K562 (cell line): Measurements from ENCODE around the gene DAZAP1. TPM values are rescaled to one million over a fixed set of nuclear protein-coding genes. Genes with fewer than 3 reads are reported as not detected.

Source experiments
- ATAC-seq: fragments of 200-7000 bp; cut with Tn5 transposase; 3 replicates; pipeline ENCODE4 v1.9.1; 2020; ENCODE audit warnings: moderate library complexity
- BruUV-seq: library from RNA; stranded (reverse); fragments of 400-500 nt; replicated peaks from 2 replicates; lab custom pipeline; 2021; lab: Mats Ljungman, UMichigan
- CTCF ChIA-PET: fragments of 300-600 bp; formaldehyde crosslinking; extraction: SDS; loops from one replicate; lab custom pipeline; 2021; ENCODE audit warnings: low intra/inter-chr PET ratio; lab: Yijun Ruan, JAX
- POLR2A ChIA-PET: fragments of 300-600, 350-650 bp; sonication (Branson Sonifier 250); formaldehyde crosslinking; extraction: SDS; loops from one replicate; lab custom pipeline; 2021; ENCODE audit warnings: antibody characterized with exemption, inconsistent platforms; lab: Yijun Ruan, JAX
- DNase-seq, 4 experiments: peaks; one replicate each; pipeline versions ENCODE4 v3.0.0 to v3.0.0-alpha.2; 2011 to 2018; ENCODE audit warnings: low spot score in 3 of 4, mixed read lengths in 3 of 4; ENCODE audit errors: extremely low read depth in 1 of 4
- FAIRE-seq: peaks from 2 replicates; lab custom pipeline; 2011; peaks lifted over from hg19 to GRCh38; lab: Jason Lieb, UNC
- H2AFZ ChIP-seq: 2 replicates; pipeline ENCODE4 v1.6.0; 2011; ENCODE audit warnings: low read depth, low read length, control low read depth, inconsistent platforms
- H3K27ac ChIP-seq: fragments of 200-600 bp; 3 replicates; pipeline ENCODE4 v1.8.0; 2011; ENCODE audit warnings: low read depth, mild to moderate bottlenecking, control low read depth, inconsistent platforms, low read length, moderate library complexity, mixed read lengths; ENCODE audit errors: extremely low read depth
- H3K27me3 ChIP-seq, 2 experiments: fragments of 300-600 bp in 1 of 2; 2 replicates in 1 of 2; 3 replicates in 1 of 2; pipeline versions ENCODE4 v1.6.0 to v1.8.0; 2011; ENCODE audit warnings: inconsistent platforms in 2 of 2, low read length in 2 of 2, mild to moderate bottlenecking in 1 of 2, mixed read lengths in 1 of 2, moderate library complexity in 1 of 2; ENCODE audit not compliant: control insufficient read depth in 2 of 2, insufficient read depth in 2 of 2
- H3K36me3 ChIP-seq: fragments of 300-600 bp; 3 replicates; pipeline ENCODE4 v1.8.0; 2011; ENCODE audit warnings: mild to moderate bottlenecking, low read length, inconsistent platforms; ENCODE audit not compliant: control insufficient read depth, insufficient read depth
- H3K4me1 ChIP-seq, 2 experiments: fragments of 200-600 bp in 1 of 2; replicated peaks in 1 of 2; 2 replicates in 1 of 2; 3 replicates in 1 of 2; pipeline versions ENCODE4 v1.5.1 to v1.8.0; 2011; ENCODE audit warnings: inconsistent platforms in 2 of 2, low read length in 2 of 2, mild to moderate bottlenecking in 1 of 2, mixed read lengths in 1 of 2, moderate library complexity in 1 of 2; ENCODE audit not compliant: control insufficient read depth in 2 of 2, insufficient read depth in 2 of 2
- H3K4me2 ChIP-seq: 2 replicates; pipeline ENCODE4 v1.6.1; 2011; ENCODE audit warnings: low read length, control low read depth, inconsistent platforms, mixed read lengths; ENCODE audit not compliant: insufficient read depth
- H3K4me3 ChIP-seq: fragments of 200-600 bp; sonication (generic), shearing (Covaris generic); 2 replicates; pipeline ENCODE4 v1.5.1; 2016; ENCODE audit warnings: control low read depth, inconsistent platforms
- H3K79me2 ChIP-seq: fragments of 200-600 bp; 3 replicates; pipeline ENCODE4 v1.8.0; 2011; ENCODE audit warnings: low read length, inconsistent platforms; ENCODE audit not compliant: control insufficient read depth, insufficient read depth
- H3K9ac ChIP-seq, 2 experiments: 2 replicates each; pipeline versions ENCODE4 v1.6.0 to v1.6.1; 2011; ENCODE audit warnings: low read depth in 2 of 2, low read length in 2 of 2, control low read depth in 1 of 2, inconsistent platforms in 1 of 2, mild to moderate bottlenecking in 1 of 2, mixed read lengths in 1 of 2; ENCODE audit not compliant: insufficient read depth in 1 of 2
- H3K9me1 ChIP-seq: one replicate; pipeline ENCODE4 v1.6.0; 2011; ENCODE audit warnings: inconsistent platforms, mild to moderate bottlenecking, low read length, moderate library complexity; ENCODE audit not compliant: control insufficient read depth, insufficient read depth
- H3K9me3 ChIP-seq: replicated peaks from 2 replicates; pipeline ENCODE4 v1.5.1; 2011; ENCODE audit warnings: low read depth, low read length, inconsistent platforms; ENCODE audit not compliant: control insufficient read depth, insufficient read depth
- H4K20me1 ChIP-seq: replicated peaks from 2 replicates; pipeline ENCODE4 v1.6.1; 2011; ENCODE audit warnings: low read length, inconsistent platforms, mixed read lengths; ENCODE audit not compliant: control insufficient read depth, insufficient read depth
- ARID2 ChIP-seq: fragments of 450-650 bp; IDR thresholded peaks from 2 replicates; pipeline ENCODE4 v1.6.1; 2017; ENCODE audit warnings: antibody characterized with exemption, mild to moderate bottlenecking
- HNRNPLL ChIP-seq: fragments of 200-400 bp; formaldehyde crosslinking; IDR thresholded peaks from 2 replicates; pipeline ENCODE4 v1.6.1; 2017; ENCODE audit warnings: low read length, low read depth, mild to moderate bottlenecking; ENCODE audit not compliant: poor library complexity, severe bottlenecking
- IRF2 ChIP-seq: sonication (generic); formaldehyde crosslinking; IDR thresholded peaks from 2 replicates; pipeline ENCODE4 v1.8.1; 2022; ENCODE audit warnings: mild to moderate bottlenecking, missing genetic modification reagents
- KDM1A ChIP-seq, 2 experiments: fragments of 450-650 bp; IDR thresholded peaks; 2 replicates each; pipeline ENCODE4 v1.6.1; 2016; ENCODE audit warnings: mild to moderate bottlenecking in 2 of 2
- MAX ChIP-seq: sonication (generic); formaldehyde crosslinking; IDR thresholded peaks from 2 replicates; pipeline ENCODE4 v1.9.0; 2022; ENCODE audit warnings: mild to moderate bottlenecking, missing genetic modification reagents
- MBD2 ChIP-seq: sonication (generic); IDR thresholded peaks from 2 replicates; pipeline ENCODE4 v1.6.1; 2016; ENCODE audit warnings: low read depth, borderline replicate concordance
- MCM2 ChIP-seq: fragments of 450-650 bp; IDR thresholded peaks from 2 replicates; pipeline ENCODE4 v1.6.1; 2017; ENCODE audit warnings: low read depth, mild to moderate bottlenecking
- MYNN ChIP-seq, 2 experiments: sonication (generic); formaldehyde crosslinking in 1 of 2; IDR thresholded peaks; 2 replicates each; pipeline versions ENCODE4 v1.5.0 to v1.6.1; 2016 to 2020; ENCODE audit warnings: antibody characterized with exemption in 1 of 2, missing genetic modification reagents in 1 of 2
- POLR2B ChIP-seq: fragments of 450-650 bp; IDR thresholded peaks from 2 replicates; pipeline ENCODE4 v1.6.1; 2018; ENCODE audit warnings: low read depth; ENCODE audit not compliant: partially characterized antibody
- SMARCA5 ChIP-seq: fragments of 450-650 bp; IDR thresholded peaks from 2 replicates; pipeline ENCODE4 v1.6.1; 2016
- SUPT5H ChIP-seq: fragments of 450-650 bp; IDR thresholded peaks from 2 replicates; pipeline ENCODE4 v1.6.1; 2016
- THRAP3 ChIP-seq: fragments of 450-650 bp; IDR thresholded peaks from 2 replicates; pipeline ENCODE4 v1.6.1; 2016; ENCODE audit warnings: mild to moderate bottlenecking, inconsistent platforms, borderline replicate concordance
- ZBTB33 ChIP-seq: sonication (generic); formaldehyde crosslinking; IDR thresholded peaks from 2 replicates; pipeline ENCODE4 v1.8.1; 2023; ENCODE audit warnings: mild to moderate bottlenecking, missing genetic modification reagents
- ZBTB43 ChIP-seq: sonication (generic); formaldehyde crosslinking; IDR thresholded peaks from 2 replicates; pipeline ENCODE4 v1.8.0; 2023; ENCODE audit warnings: mild to moderate bottlenecking, missing genetic modification reagents
- ZC3H4 ChIP-seq: sonication (generic); formaldehyde crosslinking; IDR thresholded peaks from 2 replicates; pipeline ENCODE4 v1.9.0; 2021; ENCODE audit warnings: missing genetic modification reagents, borderline replicate concordance
- ZNF23 ChIP-seq: fragments of 250-450 bp; sonication (Bioruptor Pico); IDR thresholded peaks from 2 replicates; pipeline ENCODE4 v1.4.0; 2020; ENCODE audit warnings: mild to moderate bottlenecking
- ZNF316 ChIP-seq: fragments of 450-650 bp; IDR thresholded peaks from 2 replicates; pipeline ENCODE4 v1.6.1; 2016
- ZSCAN29 ChIP-seq: fragments of 450-650 bp; IDR thresholded peaks from 2 replicates; pipeline ENCODE4 v1.6.1; 2017
- WGBS: fragments of 100-300 bp; shearing (Covaris generic); methylation state at CpG from one replicate; pipeline ENCODE4 v1.1.6; 2016; ENCODE audit warnings: low coverage, mixed read lengths; ENCODE audit not compliant: insufficient coverage; ENCODE audit errors: missing lambda C conversion rate; 5-methylcytosine and 5-hydroxymethylcytosine counted together
- in situ Hi-C: fragments of 300-500 bp; cut with MboI; formaldehyde crosslinking; loops from 4 replicates; pipeline ENCODE4 v1.15.0; 2018; ENCODE audit warnings: inconsistent platforms, mixed read lengths
- intact Hi-C: fragments of 100-400 bp; cut with micrococcal nuclease; formaldehyde crosslinking; loops from 2 replicates; pipeline ENCODE4 v1.14.2; 2022
- polyA plus RNA-seq, 8 experiments: library from polyadenylated mRNA; depleted of rRNA in 4 of 8; stranded (reverse) in 5 of 8; unstranded in 3 of 8; fragments of >200 nt; fragmentation: Nextera tagmentation in 2 of 8; fragmentation: Illumina TruSeq in 1 of 8; extraction: Ambion mirVana in 2 of 8; extraction: Trizol in 1 of 8; gene quantifications; 2 replicates each; pipeline versions ENCODE4 v1.2.1 to v1.2.3, GENCODE V29; 2011 to 2014; ENCODE audit warnings: inconsistent platforms in 1 of 8, missing spikeins in 1 of 8
- total RNA-seq, 7 experiments: library from RNA; depleted of rRNA in 6 of 7; stranded (reverse); fragments of >200 nt in 6 of 7; fragmentation: Illumina TruSeq in 2 of 7; extraction: Trizol in 2 of 7; gene quantifications; 2 replicates each; pipeline versions ENCODE4 v1.2.1 to v1.2.3, GENCODE V29; 2011 to 2021; ENCODE audit warnings: low replicate concordance in 1 of 7

Gene DAZAP1
- total and polyA plus RNA-seq, 9 of the 15 experiments (the other 6 are each of a cell fraction or from before 2014, with no cell fraction given) = 10.8 to 289 (median 142) TPM

GRCh38 chr19:1389033-1389940, 18.1 kb upstream of the DAZAP1 start:
- intact Hi-C loops = no loop called here
- 95% methylated on average over 27 of the region's 39 CpGs for WGBS

More at GRCh38 chr19:1389033-1389940, 18.1 kb upstream of the DAZAP1 start:
- in situ Hi-C loops = no loop called here
- no TSS peak for BruUV-seq
- Histone ChIP-seq H3K79me2 (peaks cover 39% of the 10 kb centered on the region), H3K4me3 (no peak overlapping the region), H3K27ac (no peak overlapping the region), H3K9me3 (no peaks in the 10 kb centered on the region), H3K4me2 (no peak overlapping the region; the same call in 1 of the 2 replicates), H3K9me1 (no peaks in the 10 kb centered on the region), H4K20me1 (peaks cover 12% of the 10 kb centered on the region), H2AFZ (no peak overlapping the region), H3K36me3 (peaks cover 82% of the 10 kb centered on the region; the same call in 2 of the 3 replicates), H3K4me1 (peaks cover 0 to 60% of the 10 kb centered on the region in 2 experiments; a peak in 2 of 5 replicates), H3K27me3 (no peaks in the 10 kb centered on the region), H3K9ac (no peak overlapping the region)
- FAIRE-seq (peak; percentile 49), ATAC-seq (no peak), DNase-seq (no peak)
- CTCF ChIA-PET = interaction anchor here (0.6 kb wide), 1 partner anchor 171 kb away, joined by 3 read pairs; no protein-coding TSS in a partner anchor
- TF ChIP-seq ZBTB33 (CRISPR knock-in tag) (peak; percentile 42; the same call in 1 of the 2 replicates), ZSCAN29 (no peak), MAX (CRISPR knock-in tag) (peak; percentile 76; the same call in 1 of the 2 replicates), MBD2 (no peak), ZNF316 (0 out of 2 replicates have a peak, but pooled peaks have one; percentile 6), KDM1A (IDR thresholded peaks at IDR 0.05) (peak in 1 of 2 experiments; percentile 94; a peak in 2 of 4 replicates), IRF2 (CRISPR knock-in tag) (0 out of 2 replicates have a peak, but pooled peaks have one; percentile 69), SUPT5H (peak; percentile 42), HNRNPLL (peak; percentile 55), MCM2 (no peak), ZC3H4 (peak; percentile 33; the same call in 1 of the 2 replicates), ZNF23 (no peak), SMARCA5 (peak; percentile 48; the same call in 1 of the 2 replicates), ZBTB43 (peak; percentile 100), MYNN (IDR thresholded peaks at IDR 0.05) (peak; percentile 92), MYNN (CRISPR knock-in tag; IDR thresholded peaks at IDR 0.05) (no peak), POLR2B (peak; percentile 20), THRAP3 (no peak), ARID2 (peak; percentile 34; the same call in 1 of the 2 replicates)
- POLR2A ChIA-PET = no interaction called here
